Measurements from ENCODE around the gene OR52E8.

DNA sequence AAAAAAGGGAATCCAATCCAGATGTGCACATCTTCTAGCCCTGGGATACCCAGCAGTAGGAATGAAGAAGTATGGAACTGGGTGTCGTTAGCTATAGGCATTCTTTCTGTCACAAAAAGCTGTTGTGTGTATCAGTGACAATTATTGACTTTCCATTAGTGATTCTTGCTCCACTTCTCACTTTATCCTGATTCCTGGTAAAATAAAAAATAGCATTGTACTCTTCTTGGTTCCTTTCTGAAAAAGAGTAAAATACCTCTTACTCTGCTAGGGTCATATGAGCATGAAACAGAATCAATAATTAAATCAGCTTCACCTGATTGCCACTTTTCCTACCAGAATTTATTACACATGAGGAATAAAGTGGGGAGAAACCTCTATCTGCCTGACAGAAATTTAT, 15.7 kb downstream of the OR52E8 start, which contains the start of gene OR52E6:
- TF ChIP-seq, protein P1, sequence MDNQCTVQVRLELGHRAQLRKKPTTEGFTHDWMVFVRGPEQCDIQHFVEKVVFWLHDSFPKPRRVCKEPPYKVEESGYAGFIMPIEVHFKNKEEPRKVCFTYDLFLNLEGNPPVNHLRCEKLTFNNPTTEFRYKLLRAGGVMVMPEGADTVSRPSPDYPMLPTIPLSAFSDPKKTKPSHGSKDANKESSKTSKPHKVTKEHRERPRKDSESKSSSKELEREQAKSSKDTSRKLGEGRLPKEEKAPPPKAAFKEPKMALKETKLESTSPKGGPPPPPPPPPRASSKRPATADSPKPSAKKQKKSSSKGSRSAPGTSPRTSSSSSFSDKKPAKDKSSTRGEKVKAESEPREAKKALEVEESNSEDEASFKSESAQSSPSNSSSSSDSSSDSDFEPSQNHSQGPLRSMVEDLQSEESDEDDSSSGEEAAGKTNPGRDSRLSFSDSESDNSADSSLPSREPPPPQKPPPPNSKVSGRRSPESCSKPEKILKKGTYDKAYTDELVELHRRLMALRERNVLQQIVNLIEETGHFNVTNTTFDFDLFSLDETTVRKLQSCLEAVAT (IDR thresholded peaks at IDR 0.05) = no peak
- TF ChIP-seq, protein P2, sequence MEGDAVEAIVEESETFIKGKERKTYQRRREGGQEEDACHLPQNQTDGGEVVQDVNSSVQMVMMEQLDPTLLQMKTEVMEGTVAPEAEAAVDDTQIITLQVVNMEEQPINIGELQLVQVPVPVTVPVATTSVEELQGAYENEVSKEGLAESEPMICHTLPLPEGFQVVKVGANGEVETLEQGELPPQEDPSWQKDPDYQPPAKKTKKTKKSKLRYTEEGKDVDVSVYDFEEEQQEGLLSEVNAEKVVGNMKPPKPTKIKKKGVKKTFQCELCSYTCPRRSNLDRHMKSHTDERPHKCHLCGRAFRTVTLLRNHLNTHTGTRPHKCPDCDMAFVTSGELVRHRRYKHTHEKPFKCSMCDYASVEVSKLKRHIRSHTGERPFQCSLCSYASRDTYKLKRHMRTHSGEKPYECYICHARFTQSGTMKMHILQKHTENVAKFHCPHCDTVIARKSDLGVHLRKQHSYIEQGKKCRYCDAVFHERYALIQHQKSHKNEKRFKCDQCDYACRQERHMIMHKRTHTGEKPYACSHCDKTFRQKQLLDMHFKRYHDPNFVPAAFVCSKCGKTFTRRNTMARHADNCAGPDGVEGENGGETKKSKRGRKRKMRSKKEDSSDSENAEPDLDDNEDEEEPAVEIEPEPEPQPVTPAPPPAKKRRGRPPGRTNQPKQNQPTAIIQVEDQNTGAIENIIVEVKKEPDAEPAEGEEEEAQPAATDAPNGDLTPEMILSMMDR (IDR thresholded peaks at IDR 0.05 in 2 of 3, conservative IDR thresholded peaks at IDR 0.05 in 1 of 3; ENCODE audit: control insufficient read depth in 2 of 3, extremely low read depth in 1 of 3, insufficient read depth in 1 of 3, low read depth in 3 of 3, low read length in 3 of 3) = no peak
- TF ChIP-seq MEF2A (IDR thresholded peaks at IDR 0.05; ENCODE audit: insufficient read depth, low read depth, low read length) = no peak
- TF ChIP-seq ZNF274 (IDR thresholded peaks at IDR 0.05; ENCODE audit: insufficient read depth, insufficient read length) = no peak
- TF ChIP-seq, protein P3, sequence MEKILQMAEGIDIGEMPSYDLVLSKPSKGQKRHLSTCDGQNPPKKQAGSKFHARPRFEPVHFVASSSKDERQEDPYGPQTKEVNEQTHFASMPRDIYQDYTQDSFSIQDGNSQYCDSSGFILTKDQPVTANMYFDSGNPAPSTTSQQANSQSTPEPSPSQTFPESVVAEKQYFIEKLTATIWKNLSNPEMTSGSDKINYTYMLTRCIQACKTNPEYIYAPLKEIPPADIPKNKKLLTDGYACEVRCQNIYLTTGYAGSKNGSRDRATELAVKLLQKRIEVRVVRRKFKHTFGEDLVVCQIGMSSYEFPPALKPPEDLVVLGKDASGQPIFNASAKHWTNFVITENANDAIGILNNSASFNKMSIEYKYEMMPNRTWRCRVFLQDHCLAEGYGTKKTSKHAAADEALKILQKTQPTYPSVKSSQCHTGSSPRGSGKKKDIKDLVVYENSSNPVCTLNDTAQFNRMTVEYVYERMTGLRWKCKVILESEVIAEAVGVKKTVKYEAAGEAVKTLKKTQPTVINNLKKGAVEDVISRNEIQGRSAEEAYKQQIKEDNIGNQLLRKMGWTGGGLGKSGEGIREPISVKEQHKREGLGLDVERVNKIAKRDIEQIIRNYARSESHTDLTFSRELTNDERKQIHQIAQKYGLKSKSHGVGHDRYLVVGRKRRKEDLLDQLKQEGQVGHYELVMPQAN (conservative IDR thresholded peaks at IDR 0.05) = no peak
- TF ChIP-seq, protein P4, sequence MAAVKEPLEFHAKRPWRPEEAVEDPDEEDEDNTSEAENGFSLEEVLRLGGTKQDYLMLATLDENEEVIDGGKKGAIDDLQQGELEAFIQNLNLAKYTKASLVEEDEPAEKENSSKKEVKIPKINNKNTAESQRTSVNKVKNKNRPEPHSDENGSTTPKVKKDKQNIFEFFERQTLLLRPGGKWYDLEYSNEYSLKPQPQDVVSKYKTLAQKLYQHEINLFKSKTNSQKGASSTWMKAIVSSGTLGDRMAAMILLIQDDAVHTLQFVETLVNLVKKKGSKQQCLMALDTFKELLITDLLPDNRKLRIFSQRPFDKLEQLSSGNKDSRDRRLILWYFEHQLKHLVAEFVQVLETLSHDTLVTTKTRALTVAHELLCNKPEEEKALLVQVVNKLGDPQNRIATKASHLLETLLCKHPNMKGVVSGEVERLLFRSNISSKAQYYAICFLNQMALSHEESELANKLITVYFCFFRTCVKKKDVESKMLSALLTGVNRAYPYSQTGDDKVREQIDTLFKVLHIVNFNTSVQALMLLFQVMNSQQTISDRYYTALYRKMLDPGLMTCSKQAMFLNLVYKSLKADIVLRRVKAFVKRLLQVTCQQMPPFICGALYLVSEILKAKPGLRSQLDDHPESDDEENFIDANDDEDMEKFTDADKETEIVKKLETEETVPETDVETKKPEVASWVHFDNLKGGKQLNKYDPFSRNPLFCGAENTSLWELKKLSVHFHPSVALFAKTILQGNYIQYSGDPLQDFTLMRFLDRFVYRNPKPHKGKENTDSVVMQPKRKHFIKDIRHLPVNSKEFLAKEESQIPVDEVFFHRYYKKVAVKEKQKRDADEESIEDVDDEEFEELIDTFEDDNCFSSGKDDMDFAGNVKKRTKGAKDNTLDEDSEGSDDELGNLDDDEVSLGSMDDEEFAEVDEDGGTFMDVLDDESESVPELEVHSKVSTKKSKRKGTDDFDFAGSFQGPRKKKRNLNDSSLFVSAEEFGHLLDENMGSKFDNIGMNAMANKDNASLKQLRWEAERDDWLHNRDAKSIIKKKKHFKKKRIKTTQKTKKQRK (IDR thresholded peaks at IDR 0.05; ENCODE audit: low read depth, low read length) = no peak

All from GM12878 (cell line).